SK-N-MC (cell line): Measurements from ENCODE around the gene CLIC5.

Experiments used
- EZH2 ChIP-seq: fragments of 200-600 bp; sonication (generic); IDR thresholded peaks from one replicate; pipeline ENCODE4 v1.6.1; 2017; ENCODE audit warnings: antibody characterized with exemption
- POLR2AphosphoS5 ChIP-seq: IDR thresholded peaks from 2 replicates; pipeline ENCODE4 v1.6.1; 2012; ENCODE audit warnings: mild to moderate bottlenecking, low read depth, low read length, borderline replicate concordance

GRCh38 chr6:46054516-46054915 is 38.9 kb upstream of the CLIC5 start:
- TF ChIP-seq EZH2 (no peak), POLR2AphosphoS5 (no peak)
